HG03095 (cell line): ENCODE results near the gene TGFB1.
"Not testable (repeated sequence)": the region's sequence is repeated elsewhere in the genome, so short reads cannot be mapped to it uniquely, and the experiment has no call there.

Source experiments
- ATAC-seq: cut with Tn5 transposase; IDR thresholded peaks from one replicate; pipeline ENCODE4 v1.9.1; 2021; ENCODE audit warnings: moderate library complexity; ENCODE audit not compliant: unreplicated experiment

TGFB1 gene

GRCh38 chr19:41346916-41347315, 6.8 kb downstream of the TGFB1 start:
- ATAC-seq = not testable (repeated sequence)

- no peak for ATAC-seq
Observed at GRCh38 chr19:41344162-41344561, 9.6 kb downstream of the TGFB1 start.

GRCh38 chr19:41341669-41342490, 11.8 kb downstream of the TGFB1 start:
- ATAC-seq = no peak

GRCh38 chr19:41339936-41340335, 13.8 kb downstream of the TGFB1 start:
- no peak for ATAC-seq

- no peak for ATAC-seq
Observed at GRCh38 chr19:41335467-41335866, 18.3 kb downstream of the TGFB1 start.

GRCh38 chr19:41334793-41335192, 18.9 kb downstream of the TGFB1 start:
- ATAC-seq = no peak

GRCh38 chr19:41332468-41332867, 21.3 kb downstream of the TGFB1 start:
- no peak for ATAC-seq

- ATAC-seq = no peak
Observed at GRCh38 chr19:41332000-41332399, 21.7 kb downstream of the TGFB1 start.

GRCh38 chr19:41330946-41331678, 22.6 kb downstream of the TGFB1 start:
- no peak for ATAC-seq

- no peak for ATAC-seq
Observed at GRCh38 chr19:41330481-41330880, 23.2 kb downstream of the TGFB1 start.

- ATAC-seq = no peak
Observed at GRCh38 chr19:41328842-41329225, 24.9 kb downstream of the TGFB1 start.

GRCh38 chr19:41328157-41328841, 25.4 kb downstream of the TGFB1 start:
- no peak for ATAC-seq

GRCh38 chr19:41327576-41328156, 26.1 kb downstream of the TGFB1 start:
- ATAC-seq = no peak

- no peak for ATAC-seq
Observed at GRCh38 chr19:41327076-41327575, 26.6 kb downstream of the TGFB1 start.

- ATAC-seq = no peak
Observed at GRCh38 chr19:41325947-41326706, 27.6 kb downstream of the TGFB1 start.

- no peak for ATAC-seq
Observed at GRCh38 chr19:41325640-41325946, 28.1 kb downstream of the TGFB1 start.

- ATAC-seq = no peak
Observed at GRCh38 chr19:41324921-41325639, 28.6 kb downstream of the TGFB1 start.

GRCh38 chr19:41324231-41324702, 29.5 kb downstream of the TGFB1 start:
- no peak for ATAC-seq

GRCh38 chr19:41323430-41324125, 30.1 kb downstream of the TGFB1 start:
- no peak for ATAC-seq
